PC-3 (cell line): ENCODE results near the gene PIM1.

Experiments
- CTCF ChIP-seq: fragments of 300-600 bp; sonication (generic); conservative IDR thresholded peaks from 2 replicates; pipeline ENCODE4 v1.5.1; 2017; ENCODE audit warnings: antibody characterized with exemption, low read depth, mild to moderate bottlenecking, low read length
- EZH2 ChIP-seq: fragments of 300-600 bp; sonication (generic); IDR thresholded peaks from one replicate; pipeline ENCODE4 v1.6.1; 2017; ENCODE audit warnings: antibody characterized with exemption, mild to moderate bottlenecking, low read length; ENCODE audit not compliant: unreplicated experiment
- EZH2phosphoT487 ChIP-seq: fragments of 300-600 bp; sonication (generic); IDR thresholded peaks from 2 replicates; pipeline ENCODE4 v1.6.1; 2018; ENCODE audit warnings: mild to moderate bottlenecking, antibody characterized with exemption, low read length, borderline replicate concordance

- no peak for TF ChIP-seq EZH2
- no peak for TF ChIP-seq EZH2phosphoT487
- TF ChIP-seq CTCF: no peak
Observed at GRCh38 chr6:37123957-37124729, 45.8 kb upstream of the PIM1 start.
